Measurements from ENCODE around the gene PELI3.

GRCh38 chr11:66465373-66466224, 1.1 kb upstream of the PELI3 start:
- TF ChIP-seq, protein P1, sequence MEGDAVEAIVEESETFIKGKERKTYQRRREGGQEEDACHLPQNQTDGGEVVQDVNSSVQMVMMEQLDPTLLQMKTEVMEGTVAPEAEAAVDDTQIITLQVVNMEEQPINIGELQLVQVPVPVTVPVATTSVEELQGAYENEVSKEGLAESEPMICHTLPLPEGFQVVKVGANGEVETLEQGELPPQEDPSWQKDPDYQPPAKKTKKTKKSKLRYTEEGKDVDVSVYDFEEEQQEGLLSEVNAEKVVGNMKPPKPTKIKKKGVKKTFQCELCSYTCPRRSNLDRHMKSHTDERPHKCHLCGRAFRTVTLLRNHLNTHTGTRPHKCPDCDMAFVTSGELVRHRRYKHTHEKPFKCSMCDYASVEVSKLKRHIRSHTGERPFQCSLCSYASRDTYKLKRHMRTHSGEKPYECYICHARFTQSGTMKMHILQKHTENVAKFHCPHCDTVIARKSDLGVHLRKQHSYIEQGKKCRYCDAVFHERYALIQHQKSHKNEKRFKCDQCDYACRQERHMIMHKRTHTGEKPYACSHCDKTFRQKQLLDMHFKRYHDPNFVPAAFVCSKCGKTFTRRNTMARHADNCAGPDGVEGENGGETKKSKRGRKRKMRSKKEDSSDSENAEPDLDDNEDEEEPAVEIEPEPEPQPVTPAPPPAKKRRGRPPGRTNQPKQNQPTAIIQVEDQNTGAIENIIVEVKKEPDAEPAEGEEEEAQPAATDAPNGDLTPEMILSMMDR (IDR thresholded peaks at IDR 0.05), result no peak
- no peak for TF ChIP-seq POLR2A (IDR thresholded peaks at IDR 0.05)
- TF ChIP-seq POLR2AphosphoS5 (IDR thresholded peaks at IDR 0.05; ENCODE audit: insufficient read depth in 1 of 2, low read depth in 1 of 2), result no peak

Measured in vagina (tissue), 2 donors.